HG02798 (cell line): ENCODE measurements around the gene FASN.

Experiments used
- ATAC-seq: cut with Tn5 transposase; IDR thresholded peaks from one replicate; pipeline ENCODE4 v1.9.1; 2021; ENCODE audit warnings: mild to moderate bottlenecking; ENCODE audit not compliant: unreplicated experiment, poor library complexity

The FASN gene

GRCh38 chr17:82103553-82104451 lies 5.8 kb upstream of the FASN start:
- ATAC-seq, result no peak

GRCh38 chr17:82101767-82102679 lies 4.0 kb upstream of the FASN start:
- no peak for ATAC-seq

- ATAC-seq, result no peak
These were observed 3.3 kb upstream of the FASN start for GRCh38 chr17:82101301-82101715.

- ATAC-seq, result no peak
These were observed 2.7 kb upstream of the FASN start for GRCh38 chr17:82100502-82101298.

GRCh38 chr17:82098939-82099763 lies 1.1 kb upstream of the FASN start:
- peak; percentile 8 for ATAC-seq

GRCh38 chr17:82097919-82098168 lies 192 bp downstream of the FASN start:
- ATAC-seq, result no peak

- ATAC-seq, result no peak
These were observed 685 bp downstream of the FASN start for GRCh38 chr17:82097184-82097918.

- no peak for ATAC-seq
These were observed 1.3 kb downstream of the FASN start for GRCh38 chr17:82096709-82097183.

- ATAC-seq, result no peak
These were observed 2.0 kb downstream of the FASN start for GRCh38 chr17:82095777-82096708.

- ATAC-seq, result no peak
These were observed 2.9 kb downstream of the FASN start for GRCh38 chr17:82094931-82095776.

- ATAC-seq, result no peak
These were observed 4.9 kb downstream of the FASN start for GRCh38 chr17:82092995-82093751.

- ATAC-seq, result no peak
These were observed 5.4 kb downstream of the FASN start for GRCh38 chr17:82092628-82092994.

- no peak for ATAC-seq
These were observed 5.9 kb downstream of the FASN start for GRCh38 chr17:82092094-82092586.

GRCh38 chr17:82091264-82092066 lies 6.6 kb downstream of the FASN start:
- no peak for ATAC-seq

GRCh38 chr17:82090549-82091263 lies 7.3 kb downstream of the FASN start:
- no peak for ATAC-seq
